Stimulated activated CD8-positive, alpha-beta memory T cell treated with anti-CD3 and anti-CD28 coated beads, Interleukin-12 subunit alpha, Interleukin-12 subunit beta, amount 100 ng/mL, for 24 hours (primary cell): ENCODE results near the gene CAMK2A.

ENCODE experiments used
- DNase-seq: peaks from one replicate; pipeline ENCODE4 v3.0.0-alpha.2; 2020; ENCODE audit errors: extremely low read depth

Gene CAMK2A

DNA sequence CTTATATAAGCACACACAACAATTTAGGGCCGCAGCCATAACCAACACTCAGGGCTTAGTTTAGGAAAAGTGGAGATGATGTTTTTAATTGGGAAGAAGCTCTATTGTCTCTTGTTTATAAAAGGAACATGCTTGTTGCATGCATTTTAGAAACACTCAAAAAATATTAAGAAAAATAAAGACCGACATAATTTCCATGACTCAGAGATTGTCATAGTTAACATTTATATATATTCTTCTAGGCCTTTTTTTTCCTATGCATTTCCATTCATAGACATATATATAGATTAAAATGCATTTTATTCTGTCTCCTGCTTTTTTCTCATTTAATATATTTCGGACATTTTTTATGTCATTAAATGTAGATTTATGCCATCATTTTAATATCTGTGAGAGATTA is 26.7 kb upstream of the CAMK2A start:
- DNase-seq = no peak

DNA sequence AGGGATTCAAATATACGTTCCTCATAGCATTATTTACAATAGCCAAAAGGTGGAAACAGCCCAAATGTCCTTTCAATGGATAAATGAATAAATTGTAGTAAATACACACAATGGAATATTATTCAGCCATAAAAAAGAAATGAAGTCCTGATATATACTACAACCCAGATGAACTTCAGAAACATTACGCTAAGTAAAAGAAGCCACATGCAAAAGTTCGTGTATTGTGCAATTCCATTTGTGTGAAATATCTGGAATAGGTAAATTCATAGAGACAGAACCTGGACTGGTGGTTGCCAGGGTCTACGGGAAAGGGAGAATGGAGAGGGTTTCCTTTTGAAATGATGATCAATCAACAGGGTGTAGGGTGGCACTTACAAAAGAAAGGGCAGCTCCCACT is 25.7 kb upstream of the CAMK2A start:
- no peak for DNase-seq

DNA sequence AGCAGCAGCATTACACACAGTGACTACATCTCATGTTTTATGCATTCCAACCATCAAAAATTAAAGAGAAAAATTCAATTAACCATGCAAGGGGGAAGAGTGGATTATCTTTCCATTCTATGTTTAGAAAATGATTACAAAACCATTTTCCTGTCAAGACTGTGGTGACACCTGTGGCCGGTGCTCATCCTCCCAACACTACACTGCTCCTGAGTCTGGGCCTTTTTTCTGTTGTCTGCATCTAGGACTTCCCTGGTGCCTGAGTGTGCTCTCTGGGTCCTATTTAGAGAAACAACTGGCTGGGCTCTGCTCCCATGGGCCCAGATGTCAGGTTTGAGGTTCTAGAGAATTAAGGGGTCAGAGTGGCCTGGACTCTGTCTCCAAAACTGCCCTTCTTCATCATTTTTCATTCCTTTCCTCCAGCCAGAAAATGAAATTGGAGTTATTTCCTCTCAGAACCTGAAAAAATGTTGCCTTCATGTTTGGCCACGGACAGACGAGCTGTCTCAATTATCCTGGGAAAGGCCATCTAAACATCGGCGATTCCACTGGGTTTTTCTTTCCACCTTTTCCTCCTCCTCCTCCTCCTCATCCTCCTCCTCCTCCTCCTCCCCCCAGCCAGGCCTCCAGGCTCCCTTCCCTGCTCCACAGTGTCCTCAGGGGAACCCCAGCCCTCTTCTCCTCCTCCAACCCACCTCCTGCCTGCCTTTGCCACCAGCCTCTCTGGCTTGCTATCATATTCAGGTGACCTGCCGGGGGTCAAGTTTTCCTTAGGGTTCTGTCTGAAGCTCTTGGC is 24.5 kb upstream of the CAMK2A start:
- no peak for DNase-seq

DNA sequence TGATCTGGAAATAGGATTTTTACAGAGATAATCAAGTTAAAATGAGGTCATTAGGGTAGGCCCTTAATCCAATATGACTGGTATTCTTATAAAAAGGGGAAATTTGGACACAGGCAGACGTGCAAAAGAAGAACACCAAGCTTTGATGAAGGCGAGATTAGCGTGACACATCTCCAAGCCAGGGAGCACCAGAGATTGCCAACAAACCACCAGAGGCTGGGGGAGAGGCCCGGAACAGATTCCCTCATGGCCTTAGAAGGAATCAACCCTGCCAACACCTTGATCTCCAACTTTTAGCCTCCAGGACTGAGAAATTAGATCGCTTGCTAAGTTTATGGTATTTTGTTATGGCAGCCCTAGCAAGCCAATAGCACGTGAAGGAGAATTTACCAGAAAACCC is 23.9 kb upstream of the CAMK2A start:
- no peak for DNase-seq

DNA sequence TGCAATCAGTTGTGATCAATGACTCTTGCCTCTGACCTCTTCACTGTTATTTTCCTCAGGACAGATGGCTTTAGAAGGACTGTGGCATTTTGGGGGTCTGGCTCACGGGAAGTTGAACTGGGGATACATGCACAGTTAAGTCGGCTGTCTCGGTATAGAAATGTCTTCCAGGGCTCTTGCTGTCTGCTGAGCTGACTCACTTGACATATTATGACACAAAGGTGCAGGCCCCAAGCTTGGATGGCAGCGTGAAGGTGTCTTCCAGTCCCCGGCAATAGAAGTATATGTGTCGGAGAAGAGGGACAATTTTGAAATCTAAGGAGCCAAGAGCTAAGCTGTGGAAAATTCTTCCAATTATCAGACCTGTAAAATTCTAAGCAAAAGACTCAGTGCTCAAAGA is 22.9 kb upstream of the CAMK2A start:
- no peak for DNase-seq

DNA sequence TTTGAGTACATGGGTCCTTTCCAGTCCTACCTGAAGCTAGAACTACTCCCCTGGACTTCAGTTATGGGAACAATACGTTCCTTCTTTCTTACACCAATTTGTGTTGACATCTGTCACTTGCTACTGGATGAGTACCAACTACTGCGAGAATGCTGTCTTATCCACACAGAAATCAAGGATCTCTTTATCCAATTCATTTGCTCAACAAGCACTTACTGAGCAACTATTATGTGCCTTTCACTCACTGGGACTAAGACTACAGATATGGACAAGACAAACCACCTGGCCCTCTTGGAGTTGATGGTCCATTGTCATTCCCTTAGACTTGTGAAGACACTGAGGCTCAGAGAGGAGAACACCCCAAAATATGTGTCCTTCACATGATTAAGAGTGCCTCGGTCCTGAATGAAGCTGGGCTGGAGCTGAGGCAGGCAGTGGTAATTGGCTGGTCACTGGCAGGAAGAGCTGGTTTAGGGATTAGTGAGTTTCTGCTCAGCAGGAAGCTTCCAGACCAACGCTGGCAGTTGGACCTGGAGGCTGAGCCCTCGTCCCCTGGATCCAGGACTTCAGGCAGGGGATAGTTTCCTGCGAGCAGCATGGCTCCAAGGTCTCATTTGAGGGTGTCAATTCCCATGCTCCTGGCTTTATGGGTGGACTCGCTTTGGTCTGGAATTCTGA is 21.6 kb upstream of the CAMK2A start:
- DNase-seq = no peak

DNA sequence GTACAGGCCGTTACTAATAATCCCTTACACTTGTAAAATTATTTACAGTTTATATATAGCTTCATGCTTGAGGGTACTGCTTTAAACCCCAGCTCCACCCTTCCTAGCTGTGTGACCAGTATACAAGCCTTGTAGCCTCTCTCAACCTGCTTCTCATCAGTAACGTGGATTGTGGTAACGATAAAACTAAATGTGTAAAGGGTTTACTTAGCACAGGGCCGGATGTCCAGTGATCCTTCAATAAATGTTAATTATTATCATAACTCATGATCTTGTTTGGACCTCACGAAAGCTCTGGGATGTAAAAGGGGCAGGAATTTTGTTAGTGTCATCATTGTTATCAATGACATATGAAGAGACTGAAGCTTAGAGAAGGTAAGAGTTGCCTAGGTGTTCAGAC is 20.7 kb upstream of the CAMK2A start:
- no peak for DNase-seq

DNA sequence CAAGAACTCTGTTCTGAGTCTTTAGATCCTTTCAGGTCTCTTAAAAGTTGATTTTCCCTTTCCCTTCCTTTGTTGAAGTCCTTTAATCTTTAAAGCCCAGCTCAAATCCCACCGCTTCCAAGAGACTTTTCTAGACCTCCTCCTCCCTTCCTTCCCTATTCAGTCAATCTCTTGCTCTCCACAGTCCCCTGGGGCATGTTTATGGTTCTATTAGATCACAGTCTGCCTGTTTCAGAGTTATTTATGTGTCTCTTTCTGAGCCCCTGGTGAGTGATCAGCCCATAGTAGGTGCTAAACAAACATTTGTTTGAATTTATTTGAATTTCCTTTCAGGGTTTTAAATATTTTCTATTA is 20.3 kb upstream of the CAMK2A start:
- no peak for DNase-seq

DNA sequence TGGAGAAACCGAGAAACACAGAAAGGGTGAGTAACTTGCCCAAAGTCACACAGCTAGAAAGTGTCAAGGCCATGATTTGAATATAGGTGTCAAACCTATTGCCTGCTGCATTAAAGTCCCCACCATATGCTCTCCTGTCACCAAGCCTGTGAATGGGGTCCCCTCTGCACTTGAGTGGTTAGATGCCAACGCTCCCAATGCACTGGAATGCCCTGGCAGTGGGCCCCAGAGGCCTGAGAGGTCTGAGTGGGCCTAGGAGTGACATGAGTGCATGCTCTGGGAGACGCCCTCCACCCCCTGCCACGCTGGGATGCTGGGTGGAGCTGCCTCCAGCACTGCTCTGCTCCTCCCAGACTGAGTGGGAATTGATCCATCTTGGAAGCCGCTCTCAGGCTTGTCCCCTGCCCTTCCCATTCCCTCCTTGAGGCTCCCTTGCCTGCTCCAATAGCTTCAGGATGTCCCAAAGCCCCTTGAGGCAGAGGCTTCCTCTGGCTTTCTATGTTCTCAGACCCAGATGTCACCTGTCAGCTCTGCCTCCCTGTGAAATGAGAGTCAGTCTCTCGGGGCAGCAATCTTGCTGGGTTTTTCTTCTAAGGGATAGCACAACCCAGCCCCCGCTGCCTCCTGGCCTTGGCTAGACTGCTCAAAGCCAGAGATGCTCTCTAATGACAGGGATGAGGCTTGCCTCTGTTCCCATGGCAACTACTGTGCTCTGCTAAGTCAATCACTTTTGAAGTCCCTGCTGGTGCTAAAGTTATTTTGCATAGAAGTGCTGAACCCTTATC is 19.7 kb upstream of the CAMK2A start:
- DNase-seq = no peak

DNA sequence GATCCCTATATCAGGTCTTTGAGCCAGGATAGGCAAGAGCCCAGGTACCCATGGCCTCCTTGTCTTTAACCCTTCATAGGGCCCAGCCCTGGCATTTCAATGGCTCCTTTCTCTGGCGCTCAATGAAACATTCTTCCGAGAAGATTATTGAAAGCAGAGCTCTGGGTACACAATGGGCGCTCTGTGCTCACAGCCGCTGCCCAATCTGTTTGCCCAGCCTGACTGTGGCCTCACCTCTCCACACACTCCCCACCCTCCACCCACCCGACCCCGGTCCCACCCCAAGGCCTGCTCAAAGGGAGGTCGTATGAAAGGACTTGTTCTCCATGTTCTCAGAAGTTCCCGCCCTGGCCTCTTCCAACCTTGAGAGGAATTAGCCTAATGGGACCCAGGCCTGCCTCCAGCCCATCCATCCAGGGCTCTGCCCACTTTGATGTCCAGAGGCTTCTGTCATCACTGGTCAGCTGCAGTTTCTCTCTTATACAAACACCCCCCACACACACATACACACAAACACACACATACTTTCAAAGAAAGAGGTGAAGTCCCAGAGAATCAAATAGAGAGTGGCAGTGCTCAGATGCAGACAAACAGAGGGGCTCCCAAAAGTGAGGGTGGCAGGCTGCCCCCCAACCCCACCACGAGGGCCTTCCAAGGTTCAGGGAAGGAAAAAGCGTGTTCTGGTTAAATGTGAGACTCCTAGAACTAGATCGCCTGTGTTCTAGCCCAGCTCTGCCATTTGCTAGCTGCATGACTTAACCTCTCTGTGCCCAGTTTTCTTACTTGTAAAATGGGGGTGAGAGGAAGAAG is 18.2 kb upstream of the CAMK2A start:
- DNase-seq = no peak

DNA sequence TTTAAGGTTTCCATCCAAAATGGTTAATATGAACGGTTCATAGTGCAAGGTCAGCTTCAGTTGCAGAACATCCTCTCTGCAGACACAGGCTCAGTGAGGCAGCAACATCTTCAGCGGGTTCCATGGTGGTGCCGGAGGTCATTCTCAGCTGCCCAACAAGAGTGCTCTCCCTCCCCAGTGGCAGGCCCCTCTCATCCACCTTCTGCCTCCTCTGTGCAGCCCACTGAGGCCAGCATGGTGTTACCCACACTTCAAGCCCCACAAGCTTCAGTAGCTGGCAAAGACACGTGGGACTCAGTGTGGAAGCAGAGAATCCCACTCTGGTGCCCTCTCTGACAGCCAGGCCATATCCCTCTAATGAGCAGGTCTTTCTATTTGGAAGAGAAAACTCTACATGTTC is 17.2 kb upstream of the CAMK2A start:
- no peak for DNase-seq

DNA sequence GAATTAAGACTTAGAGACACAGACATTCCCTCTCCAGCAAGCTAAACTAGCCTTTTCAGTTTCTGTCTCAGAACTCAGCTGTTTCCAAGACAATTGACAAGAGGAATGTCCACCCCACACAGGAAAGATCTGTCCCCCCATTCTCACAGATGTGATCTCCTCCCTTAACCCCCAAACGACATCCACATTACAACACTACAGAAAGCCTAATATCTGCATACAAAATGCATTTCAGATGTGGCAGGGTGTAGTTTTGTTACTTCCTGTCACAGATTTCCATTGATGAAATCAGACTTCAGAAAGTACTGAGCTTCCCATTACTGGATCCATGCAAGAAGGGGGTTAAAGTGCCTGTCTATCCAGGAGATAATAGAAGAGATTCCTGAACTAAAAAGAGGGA is 16.0 kb upstream of the CAMK2A start:
- no peak for DNase-seq

DNA sequence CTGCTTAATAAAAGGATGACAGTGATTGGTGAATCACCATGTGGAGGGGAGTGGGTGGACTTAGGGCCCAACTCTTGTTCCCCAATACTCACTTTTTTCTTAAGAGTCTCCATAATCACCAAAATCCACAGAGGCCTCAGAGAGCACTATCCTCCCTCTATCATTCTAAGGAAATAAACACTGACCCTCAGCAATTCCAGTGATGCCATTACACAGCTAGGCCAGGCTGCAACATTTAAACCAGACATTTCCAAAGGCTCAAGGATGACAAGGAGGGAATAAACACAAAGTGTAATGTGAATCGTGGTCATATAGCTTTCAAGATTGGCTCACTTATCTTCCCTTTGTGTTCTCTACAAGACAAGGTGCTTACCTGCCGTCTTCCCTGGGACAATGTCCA is 15.5 kb upstream of the CAMK2A start:
- DNase-seq = no peak

DNA sequence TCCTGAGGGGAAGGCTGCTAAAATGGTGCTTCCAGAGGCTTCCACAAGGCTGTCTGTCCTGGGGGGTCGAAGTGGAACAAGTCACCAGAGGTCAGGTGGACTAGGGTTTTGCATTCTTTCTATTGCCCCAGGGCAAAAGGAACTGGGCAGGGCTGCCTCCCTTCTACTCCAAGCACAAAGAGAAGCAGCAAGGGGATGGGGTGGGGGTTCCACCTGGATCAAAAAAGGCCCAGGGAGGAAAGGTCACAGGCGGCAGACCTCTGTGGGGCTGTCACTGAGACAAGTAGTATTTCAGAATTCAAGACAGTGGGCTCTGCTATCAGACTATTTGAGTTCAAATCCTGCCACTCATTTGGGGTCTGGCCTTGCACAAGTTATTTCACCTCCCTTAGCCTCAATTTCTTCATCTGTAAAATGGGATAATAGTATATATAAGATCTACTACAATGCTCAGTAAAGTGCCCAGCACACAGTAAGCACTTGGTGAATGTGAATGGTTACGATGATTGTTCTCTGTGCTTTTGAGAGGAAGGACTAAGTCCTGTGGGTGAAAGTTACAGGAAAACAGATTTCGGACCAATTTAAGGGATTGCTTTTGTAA is 15.0 kb upstream of the CAMK2A start:
- no peak for DNase-seq

DNA sequence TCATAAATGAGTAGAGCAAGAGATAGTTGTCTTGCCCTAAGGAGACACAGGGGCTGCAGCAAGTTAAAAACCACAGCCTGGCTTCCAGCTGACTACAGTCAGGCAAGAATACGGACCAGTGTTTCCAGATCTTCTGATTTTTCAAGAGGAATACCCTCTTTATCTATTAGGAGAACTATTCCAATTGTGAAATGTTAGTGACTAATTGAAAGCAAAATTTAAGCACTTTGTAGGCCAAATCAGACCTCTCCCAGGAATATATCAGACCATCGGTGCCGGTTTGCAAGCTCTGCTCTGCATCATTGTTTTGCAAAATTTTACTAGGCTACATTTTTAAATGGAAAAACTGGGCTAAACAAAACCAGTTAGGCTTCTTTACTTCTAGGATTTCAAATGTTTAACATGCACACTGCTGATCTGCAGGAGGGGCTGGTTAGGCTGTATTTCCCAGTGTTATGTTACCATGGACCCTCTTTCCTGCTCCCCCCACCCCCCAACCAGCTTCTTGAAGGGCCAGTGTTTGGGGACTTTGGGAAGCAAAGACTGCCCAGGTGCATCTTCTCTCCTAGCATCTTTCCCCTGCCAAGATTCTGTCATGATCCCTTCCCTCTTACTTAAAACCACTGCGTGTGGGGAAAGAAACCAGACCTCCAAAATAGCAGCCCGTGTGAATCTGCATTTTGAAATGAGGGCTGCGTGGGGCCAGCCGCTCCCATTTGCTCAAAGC is 14.2 kb upstream of the CAMK2A start:
- DNase-seq = no peak

DNA sequence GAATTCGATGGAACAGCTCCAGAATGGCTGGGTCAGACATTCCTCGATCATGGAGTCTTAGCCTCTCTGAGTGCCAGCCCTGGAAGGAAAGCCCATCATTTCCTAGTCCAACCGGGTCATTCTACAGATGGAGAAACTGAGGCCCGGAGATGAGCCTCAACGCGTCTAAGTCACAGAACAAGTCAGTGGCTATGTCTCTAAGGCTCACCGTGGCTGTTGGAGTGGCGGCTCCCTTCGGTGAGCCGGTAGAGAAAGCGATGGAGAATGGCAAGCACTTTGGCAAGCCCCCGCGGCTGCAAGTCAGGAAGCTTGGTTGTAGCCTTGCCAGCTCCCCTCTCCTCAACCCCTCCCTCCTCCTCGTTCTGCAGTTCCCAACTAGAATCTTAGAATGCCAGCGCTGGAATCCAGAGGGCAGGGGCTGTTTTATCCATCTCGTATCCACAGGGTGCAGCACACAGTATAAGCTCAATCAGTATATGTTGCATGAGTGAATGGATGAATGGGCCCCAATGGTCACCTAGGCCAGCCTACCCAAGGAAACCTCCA is 13.6 kb upstream of the CAMK2A start:
- DNase-seq = no peak

DNA sequence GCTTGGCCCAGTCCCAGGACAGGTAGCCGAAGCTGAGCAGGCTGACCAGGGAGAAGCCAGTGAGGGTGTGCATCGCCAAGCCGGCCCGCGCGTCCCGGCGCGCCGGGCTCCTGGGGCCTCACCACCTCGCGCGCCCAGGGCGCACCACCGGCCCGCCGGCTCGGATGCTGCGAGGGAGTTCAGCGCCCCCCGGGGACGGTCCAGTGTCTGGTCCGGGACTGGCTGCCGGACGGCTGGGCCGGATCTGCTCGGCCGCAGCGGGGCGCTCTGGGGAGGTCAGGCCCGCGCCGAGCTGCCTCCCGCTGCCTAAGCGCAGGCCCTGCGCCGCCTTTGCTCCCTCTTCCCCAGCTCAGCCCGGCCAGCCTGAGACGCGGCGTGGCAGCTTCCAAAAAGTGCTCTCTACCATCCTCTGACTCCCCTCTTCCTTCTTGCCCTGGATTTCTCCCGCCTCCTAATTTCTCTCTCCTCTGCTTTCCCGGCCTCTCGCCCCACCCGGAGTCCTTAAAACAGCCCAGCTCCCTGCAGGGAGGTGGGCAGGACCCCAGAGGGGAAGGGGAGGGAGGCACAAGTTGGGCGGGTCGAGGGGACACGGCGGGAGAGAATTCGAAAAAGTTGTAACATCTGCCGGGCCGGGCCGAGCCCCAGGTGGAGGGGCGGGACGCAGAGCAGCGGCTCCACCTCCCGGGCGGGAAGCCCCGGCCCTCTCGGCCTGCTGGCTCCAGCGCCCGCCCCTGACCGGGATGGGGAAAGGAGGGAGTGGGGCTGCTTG is 12.9 kb upstream of the CAMK2A start, which contains the start of gene ARSI:
Gene ARSI, minus strand, starts transcription at position 605 of the 769 bp plus-strand sequence. Its CDS starts 532 bp downstream, at position 73.
- no peak for DNase-seq

DNA sequence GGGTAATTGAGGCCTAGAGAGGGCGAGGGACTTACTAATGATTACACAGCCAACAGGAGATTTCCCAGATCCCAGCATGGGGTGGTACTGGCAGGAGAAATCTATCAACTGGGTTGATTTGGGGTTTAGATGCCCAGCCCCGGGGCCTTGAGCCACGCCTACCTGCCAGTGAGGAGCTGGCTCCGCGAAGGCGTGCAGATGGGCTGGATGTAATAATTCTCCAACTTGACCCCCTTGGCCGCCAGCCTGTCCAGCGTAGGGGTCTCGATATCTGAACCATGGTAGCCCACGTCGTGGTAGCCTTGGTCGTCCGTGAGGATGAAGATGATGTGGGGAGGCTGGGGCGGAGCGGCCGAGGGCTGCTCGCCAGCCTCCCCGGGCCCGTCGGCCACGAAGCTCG is 12.3 kb upstream of the CAMK2A start:
- DNase-seq = no peak

DNA sequence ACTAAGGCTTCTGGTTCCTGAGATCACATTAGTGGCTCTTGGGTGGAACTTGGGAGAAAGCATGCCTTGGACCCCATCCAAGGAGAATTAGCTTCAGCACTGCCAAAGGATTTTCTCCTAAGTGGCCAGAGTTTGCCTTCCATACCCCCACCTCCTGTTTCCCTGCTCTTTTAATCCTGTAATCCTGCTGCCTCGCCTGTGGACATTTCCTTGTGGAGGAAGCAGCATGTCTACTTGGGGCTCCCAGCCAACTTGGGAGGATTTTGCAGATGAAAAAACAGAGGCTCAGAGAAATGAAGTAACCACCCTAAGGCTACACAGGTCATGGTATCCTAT is 11.6 kb upstream of the CAMK2A start:
- no peak for DNase-seq
